ENCODE results near the gene UGT1A10.

DNA sequence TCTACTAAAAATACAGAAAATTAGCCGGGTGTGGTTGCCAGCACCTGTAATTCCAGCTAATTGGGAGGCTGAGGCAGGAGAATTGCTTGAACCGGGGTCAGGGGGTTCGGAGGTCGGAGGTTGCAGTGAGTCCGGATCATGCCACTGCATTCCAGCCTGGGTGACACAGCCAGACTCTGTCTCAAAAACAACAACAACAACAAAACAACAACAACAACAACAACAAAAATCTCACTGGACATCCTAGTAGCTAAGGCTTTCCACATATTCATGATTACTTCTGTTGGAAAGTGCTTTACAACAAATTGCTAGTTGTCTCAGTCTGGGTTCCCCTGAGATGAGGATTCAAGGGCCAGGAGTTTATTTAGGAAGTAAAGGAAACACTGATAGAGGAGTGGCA, 137.6 kb downstream of the UGT1A10 start:
- TF ChIP-seq, protein P1, sequence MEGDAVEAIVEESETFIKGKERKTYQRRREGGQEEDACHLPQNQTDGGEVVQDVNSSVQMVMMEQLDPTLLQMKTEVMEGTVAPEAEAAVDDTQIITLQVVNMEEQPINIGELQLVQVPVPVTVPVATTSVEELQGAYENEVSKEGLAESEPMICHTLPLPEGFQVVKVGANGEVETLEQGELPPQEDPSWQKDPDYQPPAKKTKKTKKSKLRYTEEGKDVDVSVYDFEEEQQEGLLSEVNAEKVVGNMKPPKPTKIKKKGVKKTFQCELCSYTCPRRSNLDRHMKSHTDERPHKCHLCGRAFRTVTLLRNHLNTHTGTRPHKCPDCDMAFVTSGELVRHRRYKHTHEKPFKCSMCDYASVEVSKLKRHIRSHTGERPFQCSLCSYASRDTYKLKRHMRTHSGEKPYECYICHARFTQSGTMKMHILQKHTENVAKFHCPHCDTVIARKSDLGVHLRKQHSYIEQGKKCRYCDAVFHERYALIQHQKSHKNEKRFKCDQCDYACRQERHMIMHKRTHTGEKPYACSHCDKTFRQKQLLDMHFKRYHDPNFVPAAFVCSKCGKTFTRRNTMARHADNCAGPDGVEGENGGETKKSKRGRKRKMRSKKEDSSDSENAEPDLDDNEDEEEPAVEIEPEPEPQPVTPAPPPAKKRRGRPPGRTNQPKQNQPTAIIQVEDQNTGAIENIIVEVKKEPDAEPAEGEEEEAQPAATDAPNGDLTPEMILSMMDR (conservative IDR thresholded peaks at IDR 0.05; ENCODE audit: low read length), result no peak
- no peak for TF ChIP-seq EZH2phosphoT487 (IDR thresholded peaks at IDR 0.05; ENCODE audit: borderline replicate concordance)

Measured in Loucy (cell line).